Ishikawa (cell line): ENCODE results near the gene MAP3K5.

Experiments
- CEBPB ChIP-seq: IDR thresholded peaks from 2 replicates; pipeline ENCODE4 v1.6.1; 2012
- CREB1 ChIP-seq: IDR thresholded peaks from 2 replicates; pipeline ENCODE4 v1.6.1; 2012; ENCODE audit warnings: low read depth
- EGR1 ChIP-seq: IDR thresholded peaks from 2 replicates; pipeline ENCODE4 v1.6.1; 2012
- EP300 ChIP-seq: IDR thresholded peaks from 2 replicates; pipeline ENCODE4 v1.6.1; 2012; ENCODE audit warnings: borderline replicate concordance
- FOXM1 ChIP-seq: IDR thresholded peaks from 2 replicates; pipeline ENCODE4 v1.6.1; 2012; ENCODE audit warnings: low read depth, borderline replicate concordance
- NFIC ChIP-seq: IDR thresholded peaks from 2 replicates; pipeline ENCODE4 v1.6.1; 2012
- RAD21 ChIP-seq: IDR thresholded peaks from 2 replicates; pipeline ENCODE4 v1.6.1; 2012; ENCODE audit warnings: low read depth
- TAF1 ChIP-seq: IDR thresholded peaks from 2 replicates; pipeline ENCODE4 v1.6.1; 2012; ENCODE audit warnings: low read depth, mild to moderate bottlenecking
- TCF12 ChIP-seq: IDR thresholded peaks from 2 replicates; pipeline ENCODE4 v1.6.1; 2012; ENCODE audit warnings: low read depth
- TEAD4 ChIP-seq: IDR thresholded peaks from 2 replicates; pipeline ENCODE4 v1.6.1; 2012
- YY1 ChIP-seq: IDR thresholded peaks from 2 replicates; pipeline ENCODE4 v1.6.1; 2012; ENCODE audit warnings: low read depth
- ZBTB7A ChIP-seq: IDR thresholded peaks from 2 replicates; pipeline ENCODE4 v1.6.1; 2012; ENCODE audit warnings: low read depth
- TF ChIP-seq, protein P1 (sequence below): IDR thresholded peaks from 2 replicates; pipeline ENCODE4 v1.6.1; 2012
- TF ChIP-seq, protein P2 (sequence below): IDR thresholded peaks from 2 replicates; pipeline ENCODE4 v1.6.1; 2012; ENCODE audit warnings: low read depth, mild to moderate bottlenecking
- TF ChIP-seq, protein P3 (sequence below): IDR thresholded peaks from 2 replicates; pipeline ENCODE4 v1.6.1; 2012

Gene MAP3K5

DNA sequence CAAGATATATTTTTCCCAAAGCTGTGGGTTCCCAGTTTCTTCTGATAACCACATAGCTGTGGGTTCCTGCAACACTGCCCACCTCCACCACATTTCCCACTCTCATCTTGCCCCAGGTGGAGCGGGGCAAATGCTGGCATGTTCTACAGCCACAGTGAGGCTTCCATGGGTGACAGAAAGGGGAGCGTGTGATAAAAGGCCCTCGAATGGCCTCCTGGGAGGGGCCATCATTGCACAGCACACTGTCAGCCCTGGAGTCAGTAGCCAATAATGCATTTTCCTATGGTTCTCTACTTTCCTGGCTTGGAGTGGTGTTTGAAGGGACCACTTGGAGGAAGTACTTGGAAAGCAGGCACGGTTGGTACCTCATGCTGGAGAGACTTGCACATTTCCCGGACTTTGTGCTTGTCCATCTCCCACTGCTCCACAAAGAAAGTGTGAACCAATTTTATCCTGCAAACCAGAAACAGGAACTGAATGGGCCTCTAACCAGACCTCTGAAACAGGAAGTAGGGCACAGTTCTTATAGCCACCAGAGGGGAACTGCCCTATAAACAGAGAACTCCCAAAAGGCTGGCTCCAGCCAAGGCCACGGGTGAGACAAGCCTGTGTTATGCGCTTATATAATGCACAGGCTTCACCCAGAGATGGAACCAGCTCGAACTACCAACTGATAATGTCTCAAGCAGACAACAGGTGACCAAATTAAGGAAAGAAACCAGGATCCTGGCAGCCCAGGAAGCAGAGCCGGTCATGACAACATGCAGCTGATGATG lies 8.6 kb downstream of the MAP3K5 start:
- no peak for TF ChIP-seq TCF12
- TF ChIP-seq YY1, result no peak
- TF ChIP-seq ZBTB7A, result no peak
- no peak for TF ChIP-seq TEAD4
- TF ChIP-seq FOXM1, result no peak
- no peak for TF ChIP-seq EP300
- no peak for TF ChIP-seq EGR1
- TF ChIP-seq, protein P1, sequence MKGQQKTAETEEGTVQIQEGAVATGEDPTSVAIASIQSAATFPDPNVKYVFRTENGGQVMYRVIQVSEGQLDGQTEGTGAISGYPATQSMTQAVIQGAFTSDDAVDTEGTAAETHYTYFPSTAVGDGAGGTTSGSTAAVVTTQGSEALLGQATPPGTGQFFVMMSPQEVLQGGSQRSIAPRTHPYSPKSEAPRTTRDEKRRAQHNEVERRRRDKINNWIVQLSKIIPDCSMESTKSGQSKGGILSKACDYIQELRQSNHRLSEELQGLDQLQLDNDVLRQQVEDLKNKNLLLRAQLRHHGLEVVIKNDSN, result no peak
- TF ChIP-seq TAF1, result no peak
- TF ChIP-seq, protein P2, sequence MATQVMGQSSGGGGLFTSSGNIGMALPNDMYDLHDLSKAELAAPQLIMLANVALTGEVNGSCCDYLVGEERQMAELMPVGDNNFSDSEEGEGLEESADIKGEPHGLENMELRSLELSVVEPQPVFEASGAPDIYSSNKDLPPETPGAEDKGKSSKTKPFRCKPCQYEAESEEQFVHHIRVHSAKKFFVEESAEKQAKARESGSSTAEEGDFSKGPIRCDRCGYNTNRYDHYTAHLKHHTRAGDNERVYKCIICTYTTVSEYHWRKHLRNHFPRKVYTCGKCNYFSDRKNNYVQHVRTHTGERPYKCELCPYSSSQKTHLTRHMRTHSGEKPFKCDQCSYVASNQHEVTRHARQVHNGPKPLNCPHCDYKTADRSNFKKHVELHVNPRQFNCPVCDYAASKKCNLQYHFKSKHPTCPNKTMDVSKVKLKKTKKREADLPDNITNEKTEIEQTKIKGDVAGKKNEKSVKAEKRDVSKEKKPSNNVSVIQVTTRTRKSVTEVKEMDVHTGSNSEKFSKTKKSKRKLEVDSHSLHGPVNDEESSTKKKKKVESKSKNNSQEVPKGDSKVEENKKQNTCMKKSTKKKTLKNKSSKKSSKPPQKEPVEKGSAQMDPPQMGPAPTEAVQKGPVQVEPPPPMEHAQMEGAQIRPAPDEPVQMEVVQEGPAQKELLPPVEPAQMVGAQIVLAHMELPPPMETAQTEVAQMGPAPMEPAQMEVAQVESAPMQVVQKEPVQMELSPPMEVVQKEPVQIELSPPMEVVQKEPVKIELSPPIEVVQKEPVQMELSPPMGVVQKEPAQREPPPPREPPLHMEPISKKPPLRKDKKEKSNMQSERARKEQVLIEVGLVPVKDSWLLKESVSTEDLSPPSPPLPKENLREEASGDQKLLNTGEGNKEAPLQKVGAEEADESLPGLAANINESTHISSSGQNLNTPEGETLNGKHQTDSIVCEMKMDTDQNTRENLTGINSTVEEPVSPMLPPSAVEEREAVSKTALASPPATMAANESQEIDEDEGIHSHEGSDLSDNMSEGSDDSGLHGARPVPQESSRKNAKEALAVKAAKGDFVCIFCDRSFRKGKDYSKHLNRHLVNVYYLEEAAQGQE, result no peak
- TF ChIP-seq, protein P3, sequence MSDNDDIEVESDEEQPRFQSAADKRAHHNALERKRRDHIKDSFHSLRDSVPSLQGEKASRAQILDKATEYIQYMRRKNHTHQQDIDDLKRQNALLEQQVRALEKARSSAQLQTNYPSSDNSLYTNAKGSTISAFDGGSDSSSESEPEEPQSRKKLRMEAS, result no peak
- TF ChIP-seq CEBPB, result no peak
- no peak for TF ChIP-seq NFIC
- no peak for TF ChIP-seq RAD21
- no peak for TF ChIP-seq CREB1

DNA sequence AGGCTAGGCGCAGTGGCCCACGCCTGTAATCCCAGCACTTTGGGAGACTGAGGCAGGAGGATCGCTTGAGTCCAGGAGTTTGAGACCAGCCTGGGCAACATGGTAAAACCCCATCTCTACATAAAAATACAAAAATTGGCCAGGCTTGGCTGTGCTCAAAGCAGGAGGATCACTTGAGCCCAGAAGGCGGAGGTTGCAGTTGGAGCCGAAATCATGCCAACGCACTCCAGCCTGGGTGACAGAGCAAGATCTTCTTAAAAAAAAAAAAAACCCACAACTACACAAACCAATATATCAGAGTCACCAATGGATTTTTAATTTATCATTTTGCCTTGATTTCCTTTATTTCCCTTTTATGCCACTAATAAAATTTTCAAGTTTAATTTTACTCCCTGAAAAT lies 9.3 kb downstream of the MAP3K5 start:
- TF ChIP-seq TEAD4 (no peak), TAF1 (no peak), YY1 (no peak), NFIC (no peak), EP300 (no peak), RAD21 (no peak), EGR1 (no peak), ZBTB7A (no peak), FOXM1 (no peak), TCF12 (no peak), CEBPB (no peak), CREB1 (no peak)
- TF ChIP-seq, protein P3, result no peak
- TF ChIP-seq, protein P2, result no peak
- TF ChIP-seq, protein P1, result no peak

DNA sequence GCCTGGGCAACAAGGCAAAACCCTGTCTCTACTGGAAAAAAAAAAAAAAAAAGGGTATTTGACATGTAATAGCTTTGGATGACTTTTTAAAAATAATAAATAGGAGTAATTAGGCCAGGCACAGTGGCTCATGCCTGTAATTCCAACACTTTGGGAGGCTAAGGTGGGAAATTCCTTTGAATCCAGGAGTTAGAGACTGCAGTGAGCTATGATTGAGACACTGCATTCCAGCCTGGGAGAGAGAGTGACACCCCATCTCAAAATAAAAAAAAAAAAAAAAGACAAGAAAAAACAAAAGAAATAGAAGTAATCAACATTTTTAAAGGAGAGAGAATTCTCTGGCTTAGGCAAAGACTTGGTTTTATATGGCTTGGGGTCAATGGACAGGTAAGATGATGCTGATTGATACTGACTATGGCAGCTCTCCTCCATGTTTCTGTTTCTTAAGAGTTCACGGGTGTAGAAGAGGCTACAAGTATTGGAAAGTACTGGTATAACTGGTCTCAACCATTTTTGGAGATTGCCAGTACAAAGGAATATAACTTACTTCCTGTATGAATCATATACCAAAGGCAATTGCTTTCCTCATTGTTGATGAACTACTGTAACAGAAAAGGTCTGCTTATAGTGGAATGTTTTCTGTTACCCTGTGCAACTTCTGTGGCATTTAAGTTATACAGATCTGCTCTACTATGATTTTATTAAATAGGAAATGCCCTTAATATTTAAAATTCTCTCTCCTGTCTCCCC lies 10.1 kb downstream of the MAP3K5 start:
- TF ChIP-seq, protein P2, result no peak
- no peak for TF ChIP-seq TCF12
- TF ChIP-seq EP300, result no peak
- no peak for TF ChIP-seq NFIC
- no peak for TF ChIP-seq FOXM1
- TF ChIP-seq RAD21, result no peak
- TF ChIP-seq CREB1, result no peak
- TF ChIP-seq YY1, result no peak
- TF ChIP-seq, protein P1, result no peak
- no peak for TF ChIP-seq TAF1
- no peak for TF ChIP-seq ZBTB7A
- no peak for TF ChIP-seq EGR1
- TF ChIP-seq, protein P3, result no peak
- TF ChIP-seq TEAD4, result no peak
